ENCODE results near the gene FAF1. TPM values are rescaled to one million over a fixed set of nuclear protein-coding genes. Genes with fewer than 3 reads are reported as not detected.
"Not testable (repeated sequence)": the region's sequence is repeated elsewhere in the genome, so short reads cannot be mapped to it uniquely, and the experiment has no call there.

FAF1 gene
- total RNA-seq, 4 donors from 2014 or later = 47.1 to 87.0 (median 79.4) TPM

- H3K27me3 ChIP-seq = no peaks in the 10 kb centered on the region
Observed at GRCh38 chr1:50742523-50742922, 217.5 kb downstream of the FAF1 start.

GRCh38 chr1:50739125-50739524 is 220.9 kb downstream of the FAF1 start:
- Histone ChIP-seq H3K4me3 (replicated peaks in 1 of 3) (no peak overlapping the region), H3K36me3 (no peaks in the 10 kb centered on the region), H3K27ac (no peak overlapping the region), H3K27me3 (no peaks in the 10 kb centered on the region), H3K9me3 (no peaks in the 10 kb centered on the region), H3K4me1 (peaks cover 0 to 8% of the 10 kb centered on the region in 2 donors)
- DNase-seq = no peak
- 95 to 99% methylated on average over 3 of the region's 3 CpGs for WGBS, 2 donors
- intact Hi-C loops (cut with DNase I) = no loop called here
- TF ChIP-seq CTCF (IDR thresholded peaks at IDR 0.05) (no peak), POLR2A (IDR thresholded peaks at IDR 0.05) (no peak)

More at GRCh38 chr1:50742523-50742922, 217.5 kb downstream of the FAF1 start:
- H3K4me1 ChIP-seq = peaks cover 0 to 3% of the 10 kb centered on the region in 2 donors
- intact Hi-C loops (cut with DNase I) = no loop called here
- no peak overlapping the region for H3K4me3 ChIP-seq (replicated peaks in 1 of 3)
- no peak for DNase-seq
- no peak overlapping the region for H3K27ac ChIP-seq
- no peaks in the 10 kb centered on the region for H3K36me3 ChIP-seq
- TF ChIP-seq POLR2A (IDR thresholded peaks at IDR 0.05) = no peak
- no peak for TF ChIP-seq CTCF (IDR thresholded peaks at IDR 0.05)
- 97 to 98% methylated on average over 3 of the region's 3 CpGs for WGBS, 2 donors
- H3K9me3 ChIP-seq = no peaks in the 10 kb centered on the region

- intact Hi-C loops (cut with DNase I) = no loop called here
- no peak overlapping the region for H3K27ac ChIP-seq
- no peak for DNase-seq
- TF ChIP-seq CTCF (IDR thresholded peaks at IDR 0.05) (peak in 3 of 6 experiments; percentile 46 to 52 (median 48)), POLR2A (IDR thresholded peaks at IDR 0.05) (no peak)
- H3K36me3 ChIP-seq = no peaks in the 10 kb centered on the region
- H3K4me1 ChIP-seq = peaks cover 0 to 8% of the 10 kb centered on the region in 2 donors
- WGBS, 2 donors = 81 to 83% methylated on average over 2 of the region's 2 CpGs
- no peaks in the 10 kb centered on the region for H3K27me3 ChIP-seq
- H3K9me3 ChIP-seq = no peaks in the 10 kb centered on the region
- H3K4me3 ChIP-seq (replicated peaks in 1 of 3) = no peak overlapping the region
Observed at GRCh38 chr1:50735443-50735842, 224.6 kb downstream of the FAF1 start.

GRCh38 chr1:50727578-50727977 is 232.5 kb downstream of the FAF1 start:
- H3K36me3 ChIP-seq; H3K27ac ChIP-seq; H3K4me1 ChIP-seq; H3K9me3 ChIP-seq; DNase-seq; intact Hi-C loops (cut with DNase I); H3K27me3 ChIP-seq; H3K4me3 ChIP-seq (replicated peaks in 1 of 3): not testable (repeated sequence)
- 92 to 96% methylated on average over 4 of the region's 4 CpGs for WGBS, 2 donors

- WGBS, 2 donors = 87 to 89% methylated on average over 4 of the region's 4 CpGs
- Histone ChIP-seq H3K27me3 (no peaks in the 10 kb centered on the region), H3K4me1 (no peaks in the 10 kb centered on the region), H3K27ac (no peak overlapping the region), H3K36me3 (no peaks in the 10 kb centered on the region), H3K4me3 (replicated peaks in 1 of 3) (no peak overlapping the region), H3K9me3 (no peaks in the 10 kb centered on the region)
- no peak for DNase-seq
- intact Hi-C loops (cut with DNase I) = no loop called here
- TF ChIP-seq CTCF (IDR thresholded peaks at IDR 0.05) (no peak), POLR2A (IDR thresholded peaks at IDR 0.05) (no peak)
Observed at GRCh38 chr1:50724626-50725286, 235.3 kb downstream of the FAF1 start.
